HG02610 (cell line): ENCODE results near the gene NFIA.

ENCODE experiments used
- ATAC-seq: cut with Tn5 transposase; IDR thresholded peaks from one replicate; pipeline ENCODE4 v1.9.1; 2021; ENCODE audit warnings: mild to moderate bottlenecking, moderate library complexity; ENCODE audit not compliant: unreplicated experiment

The NFIA gene

DNA sequence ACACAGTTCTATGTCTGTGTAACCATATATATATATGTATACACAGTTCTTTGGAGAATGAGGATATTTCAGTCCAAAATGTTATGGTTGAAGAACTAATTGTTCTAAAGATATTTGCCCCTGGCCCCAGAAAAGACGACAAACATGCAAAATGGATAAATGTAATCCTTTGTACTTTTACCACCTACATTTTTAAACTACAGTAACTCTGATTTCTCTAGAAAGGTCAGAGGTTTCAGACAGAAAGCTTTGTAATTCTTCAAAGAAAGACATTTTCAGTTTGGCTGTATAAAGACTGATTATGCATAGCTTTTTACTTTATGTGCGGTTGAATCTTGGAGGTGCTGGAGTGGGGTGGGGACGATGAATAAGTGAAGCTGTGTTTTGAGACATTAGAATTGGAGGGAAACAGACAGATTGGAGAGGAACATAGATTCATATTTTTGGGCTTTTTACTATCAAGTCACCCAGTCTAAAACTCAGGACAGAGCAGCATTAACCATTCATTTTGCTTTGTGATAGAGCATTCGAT, 16.6 kb downstream of the NFIA start:
- no peak for ATAC-seq

DNA sequence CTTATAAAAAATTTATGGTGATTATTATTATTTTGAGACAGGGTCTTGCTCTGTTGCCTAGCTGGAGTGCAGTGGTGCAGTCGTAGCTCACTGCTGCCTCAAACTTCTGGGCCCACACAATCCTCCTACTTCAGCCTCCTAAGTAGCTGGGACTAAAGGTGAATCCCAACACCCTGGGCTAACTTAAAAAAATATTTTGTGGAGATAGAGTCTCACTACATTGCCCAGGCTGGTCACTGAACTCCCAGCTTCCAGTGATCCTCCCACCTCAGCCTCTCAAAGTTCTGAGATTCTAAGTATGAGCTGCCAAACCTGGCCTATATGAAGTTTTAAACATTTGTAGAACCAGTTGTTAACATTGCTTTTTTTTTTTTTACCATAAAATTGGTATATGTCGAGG, 18.2 kb downstream of the NFIA start:
- no peak for ATAC-seq

DNA sequence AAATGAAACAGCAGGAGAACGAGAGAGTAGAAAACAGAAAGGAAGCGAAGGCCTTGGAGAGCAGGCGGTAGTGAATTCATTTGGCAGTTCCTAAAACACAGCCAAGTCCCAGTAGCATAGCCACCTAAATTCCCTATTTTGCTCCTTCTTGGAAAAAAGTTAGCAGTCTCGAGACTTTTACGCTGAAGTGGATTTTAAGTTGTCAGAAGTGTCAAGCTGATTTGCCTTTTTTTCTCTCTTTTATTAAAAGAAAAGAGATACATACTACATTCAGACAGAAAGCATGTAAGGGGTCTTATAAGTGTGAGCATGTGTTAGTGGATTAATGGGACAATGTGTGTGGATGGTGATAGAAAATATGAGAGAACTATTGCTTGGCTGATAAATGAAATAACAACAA, 19.2 kb downstream of the NFIA start:
- ATAC-seq = no peak

DNA sequence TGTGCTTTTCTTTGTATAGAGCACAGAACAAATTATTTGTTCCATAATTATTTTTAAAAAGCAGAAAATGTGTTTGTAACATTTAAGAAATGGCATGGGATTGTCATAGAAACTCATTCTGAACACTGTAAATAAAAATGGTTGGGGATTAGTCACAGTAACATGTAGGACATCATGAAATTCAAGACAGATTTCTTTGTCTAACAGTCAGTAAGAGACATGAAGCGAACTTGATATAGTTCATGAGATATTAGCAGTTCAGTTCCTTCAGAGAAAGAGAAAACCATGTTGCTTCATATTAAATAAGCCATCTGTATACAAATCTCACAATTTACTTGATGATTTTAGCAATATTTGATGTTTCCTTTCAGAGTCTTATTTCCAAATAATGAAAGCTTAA, 19.7 kb downstream of the NFIA start:
- no peak for ATAC-seq

DNA sequence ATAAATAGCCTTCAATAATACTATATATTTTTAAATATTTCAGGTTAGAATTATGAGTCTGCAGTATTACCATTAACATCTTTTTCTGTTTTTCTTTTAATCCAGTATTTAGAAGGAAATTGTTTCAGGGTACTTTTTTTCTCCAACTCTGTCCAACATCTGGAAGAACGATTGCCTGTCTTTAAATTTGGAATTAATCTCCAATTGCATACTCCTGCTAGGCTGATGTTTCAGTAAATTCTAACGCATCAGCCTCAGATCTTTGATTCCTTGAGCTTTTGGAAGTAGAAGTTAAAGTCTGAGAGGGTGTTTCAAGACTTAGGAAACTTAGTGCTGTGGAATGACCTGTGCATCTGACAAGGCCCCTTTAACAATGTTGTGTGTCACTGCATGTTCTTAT, 20.3 kb downstream of the NFIA start:
- ATAC-seq = no peak

DNA sequence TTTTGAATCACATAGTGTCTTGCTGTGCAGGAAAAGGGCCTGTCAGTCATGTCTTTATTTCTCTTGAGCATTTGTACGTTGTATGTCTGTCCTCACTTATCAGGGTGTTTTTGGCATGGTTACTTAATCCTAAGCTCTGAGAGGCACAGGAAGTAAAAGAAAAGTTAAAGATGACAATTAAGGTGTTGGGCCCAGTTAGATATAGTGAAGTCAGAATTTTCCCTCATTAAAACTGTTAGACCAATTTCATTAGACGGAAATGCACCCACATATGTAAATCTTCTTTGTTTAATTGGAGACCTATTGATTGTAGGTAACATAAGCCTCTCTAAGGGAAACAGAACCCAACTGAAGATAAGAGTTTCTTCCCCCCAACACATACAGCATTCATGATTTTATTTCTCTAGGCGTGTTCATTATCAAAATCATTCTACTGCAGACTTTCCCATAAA, 21.9 kb downstream of the NFIA start:
- ATAC-seq = no peak

DNA sequence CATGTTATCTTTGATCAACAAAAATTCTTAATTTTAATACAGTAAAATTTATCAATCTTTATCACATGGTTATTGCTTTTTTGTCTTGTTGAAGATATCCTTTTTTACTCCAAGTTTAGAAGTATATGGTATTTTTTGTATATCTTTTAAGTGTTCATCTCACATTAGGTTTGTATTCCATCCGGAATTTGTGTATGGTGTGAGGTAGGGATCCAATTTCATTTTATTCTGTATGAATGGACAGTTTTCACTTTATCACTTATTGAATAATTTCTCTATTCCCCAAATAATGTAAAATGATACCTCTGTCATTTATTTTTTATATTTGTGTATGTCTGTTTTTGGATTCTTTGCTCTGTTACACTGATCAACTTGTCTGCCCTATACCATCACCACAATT, 25.3 kb downstream of the NFIA start:
- ATAC-seq = no peak

DNA sequence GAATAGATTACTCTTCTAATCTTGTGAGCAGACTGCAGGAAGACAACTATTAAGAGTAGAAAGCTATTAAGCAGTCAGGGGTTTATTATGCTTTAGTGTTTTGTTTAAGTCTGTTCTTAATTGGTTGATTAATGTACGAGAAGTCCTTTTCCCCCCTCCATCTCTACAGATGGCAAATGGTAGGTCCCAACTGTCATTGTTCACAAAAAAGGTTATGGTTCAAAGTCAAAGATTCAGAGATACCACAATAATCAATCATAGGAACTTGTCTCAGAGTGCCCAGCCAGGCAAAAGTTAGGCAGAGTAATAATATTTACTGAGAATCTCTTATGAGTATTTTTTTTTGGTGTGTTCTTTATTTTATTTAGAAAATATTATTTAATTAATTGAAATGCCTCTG, 26.8 kb downstream of the NFIA start:
- no peak for ATAC-seq

DNA sequence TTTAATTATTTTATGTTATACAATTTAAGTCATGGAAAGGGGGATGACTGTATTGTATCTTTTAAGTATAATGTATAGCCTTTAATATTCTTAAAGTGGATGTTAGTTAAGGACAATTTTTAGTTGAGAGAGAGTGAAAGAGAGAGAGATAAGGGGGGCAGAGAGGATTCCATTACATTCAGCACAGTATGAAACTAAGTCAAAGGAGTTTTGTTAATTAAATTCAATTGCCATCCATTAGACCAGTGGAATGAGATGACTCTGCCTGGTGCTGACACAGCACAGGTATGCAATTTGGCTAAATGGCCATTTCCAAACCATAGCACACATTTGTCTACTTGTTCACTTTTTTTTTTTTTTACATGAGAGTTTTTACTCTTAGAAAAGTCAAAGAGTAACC, 27.5 kb downstream of the NFIA start:
- no peak for ATAC-seq

DNA sequence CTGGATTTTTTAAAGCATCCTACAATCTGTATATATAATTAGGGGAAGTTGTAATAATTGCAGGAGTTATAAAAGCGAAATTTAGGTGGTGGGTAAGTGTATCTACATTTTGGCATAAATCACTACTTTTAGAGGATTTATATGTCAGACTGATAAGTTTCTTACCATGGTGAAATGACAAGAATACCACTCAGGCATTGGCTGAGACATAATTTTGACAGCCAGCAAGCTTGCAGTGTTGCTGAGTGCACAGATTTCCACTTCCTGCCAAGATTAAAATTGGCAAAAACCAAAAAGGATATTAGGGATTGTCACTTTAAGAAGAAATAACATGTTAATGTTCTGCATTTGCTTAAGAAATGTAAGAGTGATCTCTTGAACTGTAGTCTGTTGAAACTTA, 28.2 kb downstream of the NFIA start:
- no peak for ATAC-seq

DNA sequence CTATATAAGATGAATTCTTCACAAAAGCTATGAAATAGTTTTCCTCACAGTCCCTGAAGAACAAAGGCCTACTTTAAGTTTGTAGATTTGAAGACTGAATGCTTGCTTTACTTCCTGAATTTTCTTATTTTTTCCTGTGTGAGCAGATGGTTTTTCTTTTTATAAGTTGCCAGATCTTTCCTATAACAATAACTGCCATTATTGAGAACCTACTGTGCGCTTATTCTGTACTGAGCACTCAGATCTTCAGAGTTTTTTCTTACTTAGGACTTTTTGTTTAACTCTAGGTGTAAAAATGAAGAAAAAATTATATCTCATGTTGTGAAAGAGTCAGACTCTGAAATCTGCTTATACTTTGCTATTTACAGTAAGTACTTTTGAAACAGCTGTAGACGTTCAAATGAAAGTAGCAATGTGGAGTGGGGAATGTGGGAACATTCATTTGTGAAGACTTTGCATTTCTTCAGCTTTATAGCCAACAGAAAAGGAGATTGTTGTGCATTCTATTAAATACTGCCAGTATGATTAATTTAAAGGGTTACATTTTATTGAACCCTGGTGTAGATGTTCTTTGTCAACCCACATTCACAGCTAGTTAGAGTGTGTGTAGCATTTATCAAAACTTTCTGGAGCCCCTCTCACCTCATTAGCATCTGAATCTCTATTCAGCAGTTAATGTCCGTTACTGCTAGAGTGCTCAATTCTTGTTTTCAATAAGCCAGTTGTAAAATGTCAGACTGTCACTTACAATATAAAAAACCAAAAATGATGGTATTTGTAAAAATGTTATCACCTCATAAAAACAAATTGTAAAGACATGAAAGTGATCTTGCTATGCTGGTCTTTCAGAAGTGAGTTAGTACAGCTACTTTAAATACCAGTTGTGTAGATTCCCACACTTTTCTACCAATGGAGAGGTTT, 29.0 kb downstream of the NFIA start:
- ATAC-seq = no peak

DNA sequence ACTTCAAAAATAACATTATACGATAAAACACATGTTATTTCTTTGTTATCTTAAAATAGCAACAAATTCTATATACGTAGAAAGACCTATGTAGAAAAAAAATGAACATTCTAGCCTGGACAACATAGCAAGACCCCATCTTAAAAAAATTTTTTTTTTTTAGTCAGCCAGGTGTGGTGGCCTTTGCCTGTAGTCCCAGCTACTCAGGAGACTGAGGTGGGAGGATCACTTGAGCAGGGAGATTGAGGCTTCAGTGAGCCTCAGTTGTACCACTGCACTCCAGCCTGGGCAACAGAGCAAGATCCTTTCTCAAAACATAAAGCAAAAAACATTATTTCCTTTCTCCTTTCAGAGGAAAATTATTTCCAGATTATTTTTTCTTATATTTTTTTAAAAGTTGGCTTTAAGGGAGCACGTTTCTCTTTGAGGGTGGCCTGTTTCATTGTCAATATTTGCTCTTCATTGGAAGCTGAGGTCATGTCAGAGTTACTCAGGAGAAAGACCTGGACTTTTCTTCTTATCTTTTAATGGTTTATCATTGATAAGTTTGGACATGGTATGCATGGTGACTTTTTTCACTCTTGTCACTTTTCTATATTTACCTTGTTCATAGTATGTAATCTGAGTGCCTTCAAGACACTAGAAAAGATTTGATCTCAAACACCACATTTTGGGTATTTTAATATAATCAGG, 32.0 kb downstream of the NFIA start:
- no peak for ATAC-seq

DNA sequence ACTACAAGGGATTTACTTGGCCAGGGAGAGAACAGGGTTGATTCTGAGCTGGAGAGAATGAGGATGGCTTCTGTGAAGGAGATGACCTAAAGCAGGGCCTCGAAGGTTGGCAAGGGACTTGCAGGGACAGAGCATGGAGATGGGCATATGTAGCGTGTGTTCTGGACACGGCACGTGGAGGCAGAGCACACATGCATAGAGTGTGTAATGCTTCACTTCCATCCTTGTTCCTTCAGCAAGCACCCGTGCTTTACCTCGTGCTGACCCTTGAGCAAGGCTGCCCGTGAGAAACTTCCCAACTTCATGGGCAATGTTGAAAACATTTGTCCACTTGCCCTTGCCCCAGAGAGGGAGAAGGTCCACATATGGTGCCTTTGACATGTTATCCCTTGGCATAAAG, 33.1 kb downstream of the NFIA start:
- ATAC-seq = no peak

DNA sequence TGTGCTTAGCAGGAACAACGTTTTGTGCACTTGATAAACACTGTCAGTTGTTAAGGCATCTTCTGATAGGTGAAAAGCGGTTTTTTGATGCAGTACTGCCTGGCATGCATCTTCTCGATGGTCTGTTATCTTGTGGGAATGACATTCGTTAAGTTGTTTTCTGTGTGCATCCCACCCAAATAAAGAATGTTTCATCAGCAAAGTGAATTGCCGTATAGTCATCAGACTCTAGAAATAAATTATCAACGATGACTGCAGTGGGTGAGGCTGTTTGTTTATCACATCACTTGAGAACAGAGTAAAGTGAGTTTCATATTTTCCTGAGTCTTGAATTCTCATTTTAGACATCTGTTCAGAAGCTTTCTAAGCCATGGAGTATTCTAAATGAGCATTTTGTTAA, 34.1 kb downstream of the NFIA start:
- ATAC-seq = no peak

DNA sequence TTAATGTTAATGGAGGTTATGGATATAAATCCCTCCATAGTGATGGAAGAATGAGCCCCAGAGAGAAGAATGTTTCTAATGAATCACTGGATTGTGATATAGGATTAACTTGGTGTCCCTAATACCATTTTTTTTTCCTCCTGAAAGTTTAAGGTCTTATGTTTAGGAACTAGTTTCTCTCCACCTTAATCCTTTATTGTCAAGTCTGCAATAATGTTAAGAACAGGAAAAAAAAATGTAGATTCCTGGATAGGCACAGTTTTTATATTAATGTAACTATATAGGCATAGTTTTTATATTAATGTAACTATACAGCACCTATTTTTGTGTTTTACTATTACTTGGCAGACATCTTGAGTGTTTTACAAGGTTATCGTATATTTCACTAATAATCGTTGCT, 34.9 kb downstream of the NFIA start:
- no peak for ATAC-seq

DNA sequence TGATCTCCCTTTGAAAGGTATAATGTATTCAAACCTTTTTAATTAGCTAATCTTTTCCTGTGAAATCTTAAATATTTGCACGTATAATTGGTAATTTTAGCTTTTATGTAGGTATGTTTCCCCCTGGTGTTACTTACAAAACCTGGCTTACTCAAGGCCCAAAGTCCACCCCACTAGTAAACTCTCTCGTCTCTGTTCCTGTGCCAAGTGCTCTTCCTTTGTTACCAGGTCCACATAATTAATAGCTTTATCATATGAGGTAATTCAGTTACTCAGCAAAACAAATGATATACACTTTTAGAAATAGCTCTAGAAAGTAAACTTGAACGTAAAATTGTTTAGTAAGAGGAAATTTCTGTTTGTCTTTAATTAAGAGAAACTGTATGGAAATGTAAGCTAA, 36.7 kb downstream of the NFIA start:
- no peak for ATAC-seq

DNA sequence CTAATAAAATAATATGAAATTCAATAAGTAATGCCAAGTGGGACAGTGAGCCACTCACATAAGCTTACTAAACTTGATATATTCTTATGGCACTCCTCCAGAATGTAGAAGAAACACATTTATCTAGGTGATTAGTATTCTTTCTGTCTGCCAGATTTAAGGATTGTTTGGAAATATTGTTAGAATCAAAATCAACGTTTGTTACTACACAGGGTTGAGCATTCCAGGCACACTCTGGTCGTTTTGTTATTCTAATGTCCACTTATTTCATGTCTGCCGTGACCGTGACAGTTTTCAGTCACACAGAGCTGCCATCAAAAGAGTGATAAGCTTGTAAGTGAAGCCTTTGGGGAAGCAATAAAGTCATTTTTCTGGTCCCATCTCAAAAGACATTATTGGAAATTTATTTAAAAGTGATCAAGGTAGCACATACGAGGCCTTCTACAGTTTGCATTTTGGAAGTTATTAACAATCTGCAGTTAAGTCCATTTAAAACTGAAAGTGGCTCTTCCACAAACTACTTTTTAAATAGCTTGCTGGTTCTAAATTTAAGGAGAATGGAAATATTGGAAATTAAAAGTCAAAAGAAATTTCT, 38.0 kb downstream of the NFIA start:
- no peak for ATAC-seq

DNA sequence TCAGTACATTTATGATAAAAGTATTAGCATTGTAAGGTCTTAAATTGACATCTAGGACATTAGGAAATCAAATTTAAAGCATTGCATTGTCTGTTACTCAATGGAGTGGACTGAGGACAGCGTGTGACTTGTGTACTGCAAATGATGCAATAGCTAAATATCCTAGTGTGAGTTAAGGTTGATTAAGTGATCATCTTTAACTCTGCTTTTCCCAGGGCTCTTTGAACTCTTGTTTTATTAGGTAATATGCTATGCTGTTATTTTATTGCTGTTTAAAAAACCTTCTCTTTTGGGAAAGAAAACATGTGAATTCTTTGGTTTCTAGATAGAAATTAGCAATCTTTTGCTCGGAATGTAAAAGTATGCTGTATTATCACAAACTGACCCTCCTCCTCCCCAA, 38.6 kb downstream of the NFIA start:
- no peak for ATAC-seq

DNA sequence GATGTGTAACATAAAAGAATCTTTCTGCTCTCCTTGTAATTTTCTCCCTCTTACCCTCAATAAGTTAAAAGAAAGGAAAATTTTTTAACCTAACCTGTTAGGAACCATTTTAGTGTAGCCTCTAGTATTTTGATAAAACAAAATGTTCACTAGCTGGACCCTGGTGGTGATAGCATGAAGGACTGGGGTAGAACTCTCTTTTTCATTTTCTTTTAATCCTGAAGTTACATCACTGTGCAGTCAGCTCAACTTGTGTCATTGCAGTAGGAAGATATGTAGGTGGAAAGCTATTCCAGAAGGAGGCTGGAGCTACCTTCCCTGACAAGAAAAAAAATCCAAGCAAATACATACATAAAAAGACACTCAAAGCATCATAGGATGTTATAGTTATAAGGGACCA, 39.3 kb downstream of the NFIA start:
- no peak for ATAC-seq

DNA sequence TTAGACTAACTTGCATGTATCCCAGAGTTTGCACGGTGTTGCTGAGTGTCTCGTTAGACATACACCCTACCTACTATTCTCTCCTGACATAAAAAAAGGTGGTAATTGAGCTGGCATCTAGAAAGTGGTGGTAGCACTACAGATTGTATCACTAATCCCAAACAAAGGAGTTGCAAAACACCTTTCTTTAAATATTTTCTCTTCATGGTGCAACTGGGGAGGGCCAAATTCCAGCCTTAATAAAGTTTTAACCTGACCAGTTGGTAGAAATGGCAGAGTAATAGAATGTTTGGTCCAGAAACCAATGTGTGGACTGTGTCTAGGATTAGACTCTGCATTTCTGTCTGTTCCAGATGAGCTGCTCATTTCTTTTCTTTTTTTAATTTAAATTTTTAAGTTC, 40.0 kb downstream of the NFIA start:
- no peak for ATAC-seq

DNA sequence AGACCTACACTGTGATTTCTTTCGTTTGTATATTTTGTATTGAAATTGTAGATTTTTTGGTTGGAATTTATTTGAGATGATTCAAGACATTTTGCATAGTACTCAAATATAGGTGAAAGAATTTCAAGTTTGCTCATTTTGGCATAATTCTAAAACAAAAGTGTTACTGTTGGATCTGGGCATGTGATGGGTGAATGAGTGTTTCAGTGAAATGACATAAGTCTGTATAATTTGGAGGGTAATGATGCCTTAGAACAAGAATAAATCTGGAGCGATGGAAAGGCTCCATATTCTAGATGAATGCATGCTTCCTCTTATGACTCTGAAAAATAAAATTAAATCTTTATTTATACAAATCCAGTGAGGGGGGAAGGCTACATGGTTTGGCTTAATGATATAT, 41.0 kb downstream of the NFIA start:
- no peak for ATAC-seq

DNA sequence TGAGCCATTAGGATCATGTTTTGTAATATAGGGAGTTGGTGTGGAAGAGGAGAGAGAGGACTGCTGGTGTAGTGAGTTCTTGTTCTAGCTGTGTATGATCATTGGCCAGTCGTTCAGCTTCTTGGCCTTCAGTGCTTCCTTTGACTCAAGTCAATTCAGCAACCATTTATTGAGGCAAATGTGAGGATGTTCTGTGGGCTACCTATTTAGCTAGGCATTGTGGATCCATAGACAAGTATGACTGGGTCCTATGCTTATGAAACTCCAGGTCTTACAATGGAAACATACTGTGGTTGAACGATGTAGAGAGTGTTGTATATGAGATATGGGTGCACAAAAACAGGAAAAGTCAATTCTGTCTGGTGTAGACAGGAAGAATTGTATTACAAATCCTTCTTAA, 41.7 kb downstream of the NFIA start:
- no peak for ATAC-seq
